HCT116 (cell line): Measurements from ENCODE around the gene GALE.

Experiments used
- EZH2 ChIP-seq: fragments of 200-600 bp; sonication (generic); IDR thresholded peaks from 2 replicates; pipeline ENCODE4 v1.6.1; 2017; ENCODE audit warnings: antibody characterized with exemption, mixed run types
- POLR2A ChIP-seq: IDR thresholded peaks from 2 replicates; pipeline ENCODE4 v1.7.0; 2011; ENCODE audit warnings: borderline replicate concordance; ENCODE audit not compliant: insufficient read depth, insufficient read length; ENCODE audit errors: extremely low read depth
- POLR2AphosphoS5 ChIP-seq: IDR thresholded peaks from 2 replicates; pipeline ENCODE4 v1.6.1; 2011; ENCODE audit warnings: mild to moderate bottlenecking, low read depth, low read length, moderate library complexity
- SIN3A ChIP-seq: IDR thresholded peaks from 2 replicates; pipeline ENCODE4 v1.6.1; 2012; ENCODE audit warnings: low read depth
- YY1 ChIP-seq: IDR thresholded peaks from 2 replicates; pipeline ENCODE4 v1.6.1; 2011; ENCODE audit warnings: low read length, low read depth, moderate library complexity, mild to moderate bottlenecking; ENCODE audit not compliant: insufficient replicate concordance; ENCODE audit errors: extremely low read depth
- TF ChIP-seq, protein P1 (sequence below), 3 experiments: fragments of 200-600 bp in 1 of 3; sonication (generic) in 1 of 3; IDR thresholded peaks in 2 of 3; conservative IDR thresholded peaks in 1 of 3; 2 replicates each; pipeline ENCODE4 v1.5.1; 2012 to 2017; ENCODE audit warnings: low read depth in 2 of 3, low read length in 2 of 3, antibody characterized with exemption in 1 of 3, borderline replicate concordance in 1 of 3, control low read depth in 1 of 3, mild to moderate bottlenecking in 1 of 3, mixed read lengths in 1 of 3, mixed run types in 1 of 3, moderate library complexity in 1 of 3; ENCODE audit not compliant: insufficient read depth in 1 of 3

DNA sequence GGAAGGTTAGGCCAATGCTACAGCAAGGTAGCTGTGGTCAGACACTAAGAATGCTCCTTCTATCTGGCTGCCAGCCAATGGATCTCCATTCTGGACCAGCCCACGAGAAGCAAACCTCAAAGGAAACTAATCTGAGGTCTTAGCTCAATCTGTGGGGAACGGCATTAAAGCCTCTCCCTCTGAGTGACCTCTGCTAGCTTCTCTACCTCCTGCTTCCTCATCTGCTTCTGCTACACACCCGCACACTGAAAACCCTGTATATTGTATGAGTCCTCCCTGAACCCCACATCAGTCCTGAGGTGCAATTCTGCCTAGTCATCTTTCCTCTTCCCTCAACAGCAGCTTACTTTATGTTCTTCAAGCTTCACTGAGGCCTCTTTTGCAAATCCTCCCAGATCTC, 6.9 kb upstream of the GALE start:
- TF ChIP-seq EZH2 = no peak
- no peak for TF ChIP-seq POLR2AphosphoS5
- TF ChIP-seq YY1 = no peak
- TF ChIP-seq, protein P1, sequence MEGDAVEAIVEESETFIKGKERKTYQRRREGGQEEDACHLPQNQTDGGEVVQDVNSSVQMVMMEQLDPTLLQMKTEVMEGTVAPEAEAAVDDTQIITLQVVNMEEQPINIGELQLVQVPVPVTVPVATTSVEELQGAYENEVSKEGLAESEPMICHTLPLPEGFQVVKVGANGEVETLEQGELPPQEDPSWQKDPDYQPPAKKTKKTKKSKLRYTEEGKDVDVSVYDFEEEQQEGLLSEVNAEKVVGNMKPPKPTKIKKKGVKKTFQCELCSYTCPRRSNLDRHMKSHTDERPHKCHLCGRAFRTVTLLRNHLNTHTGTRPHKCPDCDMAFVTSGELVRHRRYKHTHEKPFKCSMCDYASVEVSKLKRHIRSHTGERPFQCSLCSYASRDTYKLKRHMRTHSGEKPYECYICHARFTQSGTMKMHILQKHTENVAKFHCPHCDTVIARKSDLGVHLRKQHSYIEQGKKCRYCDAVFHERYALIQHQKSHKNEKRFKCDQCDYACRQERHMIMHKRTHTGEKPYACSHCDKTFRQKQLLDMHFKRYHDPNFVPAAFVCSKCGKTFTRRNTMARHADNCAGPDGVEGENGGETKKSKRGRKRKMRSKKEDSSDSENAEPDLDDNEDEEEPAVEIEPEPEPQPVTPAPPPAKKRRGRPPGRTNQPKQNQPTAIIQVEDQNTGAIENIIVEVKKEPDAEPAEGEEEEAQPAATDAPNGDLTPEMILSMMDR (IDR thresholded peaks at IDR 0.05 in 2 of 3, conservative IDR thresholded peaks at IDR 0.05 in 1 of 3; ENCODE audit: borderline replicate concordance in 1 of 3, insufficient read depth in 1 of 3, low read depth in 2 of 3, low read length in 2 of 3) = no peak
- no peak for TF ChIP-seq SIN3A
- TF ChIP-seq POLR2A = no peak
